ENCODE results near the gene SLCO1B1.
A peak's percentile ranks its signal among the peaks of the same experiment; 100 is the strongest.
"Not testable (repeated sequence)": the region's sequence is repeated elsewhere in the genome, so short reads cannot be mapped to it uniquely, and the experiment has no call there.

SLCO1B1 gene, protein sequence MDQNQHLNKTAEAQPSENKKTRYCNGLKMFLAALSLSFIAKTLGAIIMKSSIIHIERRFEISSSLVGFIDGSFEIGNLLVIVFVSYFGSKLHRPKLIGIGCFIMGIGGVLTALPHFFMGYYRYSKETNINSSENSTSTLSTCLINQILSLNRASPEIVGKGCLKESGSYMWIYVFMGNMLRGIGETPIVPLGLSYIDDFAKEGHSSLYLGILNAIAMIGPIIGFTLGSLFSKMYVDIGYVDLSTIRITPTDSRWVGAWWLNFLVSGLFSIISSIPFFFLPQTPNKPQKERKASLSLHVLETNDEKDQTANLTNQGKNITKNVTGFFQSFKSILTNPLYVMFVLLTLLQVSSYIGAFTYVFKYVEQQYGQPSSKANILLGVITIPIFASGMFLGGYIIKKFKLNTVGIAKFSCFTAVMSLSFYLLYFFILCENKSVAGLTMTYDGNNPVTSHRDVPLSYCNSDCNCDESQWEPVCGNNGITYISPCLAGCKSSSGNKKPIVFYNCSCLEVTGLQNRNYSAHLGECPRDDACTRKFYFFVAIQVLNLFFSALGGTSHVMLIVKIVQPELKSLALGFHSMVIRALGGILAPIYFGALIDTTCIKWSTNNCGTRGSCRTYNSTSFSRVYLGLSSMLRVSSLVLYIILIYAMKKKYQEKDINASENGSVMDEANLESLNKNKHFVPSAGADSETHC

DNA sequence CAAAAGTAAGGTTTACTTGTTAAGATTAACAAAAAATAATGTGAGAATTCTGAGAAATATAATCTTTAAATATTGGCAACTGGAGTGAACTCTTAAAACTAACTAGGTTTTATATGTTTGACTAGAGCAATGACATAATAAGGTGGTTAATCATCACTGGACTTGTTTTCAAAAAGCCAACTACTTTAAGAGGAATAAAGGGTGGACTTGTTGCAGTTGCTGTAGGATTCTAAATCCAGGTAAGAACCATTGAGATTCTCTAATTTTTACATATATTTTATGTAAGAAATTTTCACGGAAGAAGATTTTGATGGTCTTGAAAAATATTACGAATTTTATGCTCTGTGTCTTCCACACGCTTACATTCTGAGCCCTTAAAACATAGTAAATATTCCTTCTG lies at the start of gene SLCO1B1:
Gene SLCO1B1 (plus strand): TSS at position 197 of the 400 bp plus-strand sequence. CDS start 10,381 bp downstream, outside the sequence.
- DNase-seq = no peak

DNA sequence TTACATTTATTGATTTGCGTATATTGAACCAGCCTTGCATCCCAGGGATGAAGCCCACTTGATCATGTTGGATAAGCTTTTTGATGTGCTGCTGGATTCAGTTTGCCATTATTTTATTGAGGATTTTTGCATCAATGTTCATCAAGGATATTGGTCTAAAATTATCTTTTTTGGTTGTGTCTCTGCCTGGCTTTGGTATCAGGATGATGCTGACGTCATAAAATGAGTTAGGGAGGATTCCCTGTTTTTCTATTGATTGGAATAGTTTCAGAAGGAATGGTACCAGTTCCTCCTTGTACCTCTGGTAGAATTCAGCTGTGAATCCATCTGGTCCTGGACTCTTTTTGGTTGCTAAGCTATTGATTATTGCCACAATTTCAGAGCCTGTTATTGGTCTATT lies 46.2 kb upstream of the SLCO1B1 start:
- DNase-seq = not testable (repeated sequence)

DNA sequence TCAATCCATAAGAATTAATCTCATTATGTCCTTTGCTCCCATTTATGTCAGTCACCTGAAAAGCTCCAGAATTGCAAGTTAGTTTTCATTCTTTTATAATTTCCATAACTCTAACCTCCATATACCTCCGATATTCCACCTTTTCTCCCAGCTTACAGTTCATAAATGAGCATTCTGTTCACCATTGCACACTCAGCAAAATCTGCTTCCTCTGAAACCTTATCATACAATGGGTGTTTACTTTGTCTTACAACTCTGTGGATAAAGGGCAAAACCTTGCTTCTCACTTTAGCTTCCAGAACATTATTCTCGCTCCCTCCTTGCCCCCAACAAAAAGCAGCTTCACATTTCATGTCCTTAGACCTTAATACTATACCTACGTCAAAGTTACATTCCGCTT lies 19.3 kb upstream of the SLCO1B1 start:
- no peak for DNase-seq

GRCh38 chr12:21113266-21113665 lies 17.7 kb upstream of the SLCO1B1 start:
- DNase-seq = no peak

GRCh38 chr12:21117995-21118394 lies 13.0 kb upstream of the SLCO1B1 start:
- no peak for DNase-seq

DNA sequence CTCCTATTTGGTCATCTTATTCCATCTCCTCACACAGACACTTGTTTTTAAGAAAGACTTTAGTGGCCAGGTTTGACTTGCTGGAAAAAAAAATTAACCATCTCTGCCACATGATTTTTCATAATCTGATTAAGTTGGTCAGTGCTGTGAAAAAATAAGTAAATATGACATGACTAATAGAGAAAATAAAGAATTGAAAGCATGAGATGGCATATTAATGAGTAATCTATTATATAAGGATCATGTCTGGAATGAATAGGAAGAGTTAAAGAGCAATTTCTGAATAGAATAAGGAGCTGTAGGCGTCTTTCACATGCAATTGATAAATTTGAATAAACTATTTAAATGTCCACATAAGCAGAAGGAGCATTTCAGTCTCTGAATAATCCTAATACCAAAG lies 12.2 kb upstream of the SLCO1B1 start:
- DNase-seq = no peak

DNA sequence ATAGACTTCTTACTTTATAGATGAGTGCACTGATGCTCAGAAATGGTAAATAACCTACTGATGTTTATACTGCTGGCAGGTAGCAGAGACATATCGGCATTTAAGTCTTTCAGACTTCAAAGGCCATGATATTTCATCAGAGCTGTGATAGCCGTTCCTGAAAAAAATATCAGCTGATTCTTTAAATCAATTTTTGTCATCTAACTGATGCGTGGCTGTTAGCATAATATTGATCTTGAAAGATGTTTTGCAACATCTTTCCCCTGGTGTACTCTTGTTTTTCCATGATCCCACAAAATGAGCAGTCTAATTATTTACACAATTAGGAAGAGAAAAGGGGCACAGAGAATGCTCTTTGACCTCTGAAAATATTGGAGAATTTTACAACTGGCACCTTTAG lies 1.6 kb upstream of the SLCO1B1 start:
- DNase-seq = no peak

GRCh38 chr12:21129906-21130305 lies 1.1 kb upstream of the SLCO1B1 start:
- no peak for DNase-seq

GRCh38 chr12:21137318-21137999 lies 6.5 kb downstream of the SLCO1B1 start:
- not testable (repeated sequence) for DNase-seq

DNA sequence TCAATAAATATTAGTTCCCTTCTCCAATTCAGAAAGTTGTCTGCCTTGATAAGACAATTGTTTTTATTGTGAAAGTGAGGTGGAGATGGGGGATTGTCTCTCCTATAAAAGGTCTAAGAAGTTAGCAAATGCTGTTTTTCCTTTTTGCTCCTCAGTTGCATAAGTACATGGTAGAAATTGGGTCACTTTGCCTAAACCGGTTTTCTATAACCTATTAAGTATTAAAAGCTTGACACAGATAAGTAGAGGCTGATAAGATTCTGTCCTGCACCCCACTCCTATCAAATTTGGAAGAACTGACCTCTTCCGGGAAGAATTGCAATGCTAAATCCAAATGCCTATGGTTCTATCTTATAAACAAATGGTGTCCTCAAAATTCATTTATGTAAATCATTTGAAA lies 7.0 kb downstream of the SLCO1B1 start:
- no peak for DNase-seq

- no peak for DNase-seq
Observed at GRCh38 chr12:21144309-21144708, 13.3 kb downstream of the SLCO1B1 start.

- DNase-seq = not testable (repeated sequence)
Observed at GRCh38 chr12:21149861-21150260, 18.9 kb downstream of the SLCO1B1 start.

DNA sequence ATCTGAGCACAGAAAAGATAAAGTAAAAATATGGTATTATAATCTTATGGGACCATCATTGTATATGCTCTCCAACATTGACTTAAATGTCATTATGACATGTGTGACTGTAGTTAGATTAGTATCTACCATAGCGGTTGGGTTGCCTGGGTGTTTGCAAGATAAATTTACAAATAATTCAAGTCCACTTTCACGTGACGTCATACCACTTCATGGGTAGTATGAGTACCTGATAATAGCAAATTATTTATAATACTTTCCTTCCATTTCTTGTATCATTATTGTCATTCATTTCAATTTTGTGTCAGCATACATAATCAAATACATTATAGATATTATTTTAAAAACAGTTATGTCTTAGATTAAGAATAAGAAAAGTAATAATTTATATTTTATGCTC lies 20.2 kb downstream of the SLCO1B1 start:
- no peak for DNase-seq

- DNase-seq = no peak
Observed at GRCh38 chr12:21155522-21156351, 24.7 kb downstream of the SLCO1B1 start.

DNA sequence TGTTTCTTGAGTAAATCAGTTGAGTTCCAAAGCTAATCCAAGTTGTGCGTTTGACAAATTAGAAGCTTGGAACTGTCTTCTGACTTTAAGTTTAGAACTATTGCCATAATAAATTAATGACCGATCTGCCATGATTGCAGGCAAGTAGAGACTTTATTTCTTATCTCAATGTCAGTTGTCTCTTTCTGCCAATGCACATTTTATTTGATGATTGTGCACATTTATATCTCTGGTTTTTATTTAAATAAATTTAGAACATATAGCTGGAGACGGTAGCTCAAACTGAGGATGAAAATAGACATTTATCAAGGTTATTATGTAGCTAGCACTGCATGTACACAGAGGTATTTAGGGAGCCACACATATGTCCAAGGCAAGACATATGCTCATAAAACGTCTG lies 34.1 kb downstream of the SLCO1B1 start:
- peak; percentile 83 for DNase-seq

GRCh38 chr12:21169878-21170472 lies 39.0 kb downstream of the SLCO1B1 start:
- DNase-seq = peak; percentile 78

GRCh38 chr12:21172079-21172478 lies 41.1 kb downstream of the SLCO1B1 start:
- no peak for DNase-seq

GRCh38 chr12:21183721-21184275 lies 52.8 kb downstream of the SLCO1B1 start:
- DNase-seq = no peak

DNA sequence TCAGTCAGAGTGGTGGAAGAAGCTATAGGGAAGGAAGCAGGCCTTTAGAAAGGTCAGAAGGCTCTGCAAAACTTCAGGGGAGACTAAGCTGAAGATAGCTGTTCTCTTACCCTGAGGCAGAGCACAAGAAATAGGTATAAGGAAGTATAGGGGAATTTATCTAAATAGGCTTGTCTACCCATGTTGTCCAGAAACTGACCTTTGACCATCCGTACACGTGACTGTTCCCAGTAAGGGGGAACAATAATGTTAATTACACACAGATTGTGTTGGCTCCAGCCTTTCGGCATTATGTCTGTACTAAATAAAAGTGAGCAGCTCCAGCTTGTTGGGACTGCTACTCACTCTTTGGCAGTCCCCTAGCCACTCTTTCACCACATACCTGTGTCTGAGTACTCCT lies 59.0 kb downstream of the SLCO1B1 start:
- no peak for DNase-seq

- DNase-seq = not testable (repeated sequence)
Observed at GRCh38 chr12:21214433-21214832, 83.4 kb downstream of the SLCO1B1 start.

DNA sequence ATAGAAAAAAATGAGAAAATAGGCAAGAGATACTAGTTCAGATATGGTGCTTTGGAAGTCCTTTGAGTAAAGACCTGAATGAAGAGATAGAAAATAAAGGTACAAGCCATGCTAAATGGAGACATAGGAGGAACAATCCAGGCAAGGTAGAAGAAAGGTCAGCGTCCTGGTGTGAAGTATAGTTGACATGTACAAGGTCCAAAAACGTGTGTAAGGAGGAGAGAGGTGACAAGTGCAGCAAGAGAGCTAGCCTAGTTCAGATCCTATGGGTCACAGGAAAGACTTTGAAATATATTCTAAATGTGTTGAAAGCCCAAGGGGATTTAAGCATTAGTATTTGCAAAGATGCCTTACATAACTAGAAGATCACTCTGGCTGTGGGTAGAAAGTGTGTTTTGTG lies 88.2 kb downstream of the SLCO1B1 start:
- no peak for DNase-seq

GRCh38 chr12:21220266-21220665 lies 89.3 kb downstream of the SLCO1B1 start:
- peak; percentile 64 for DNase-seq

All from NCI-H82 (cell line).